ENCODE results near the gene PLEKHN1. TPM values are rescaled to one million over a fixed set of nuclear protein-coding genes. Genes with fewer than 3 reads are reported as not detected.

The PLEKHN1 gene
- total RNA-seq, 2 experiments from 2014 or later, result not detected

- no TSS peak for BruUV-seq (replicated peaks)
- Histone ChIP-seq H3K36me3 (ENCODE audit: insufficient read depth, low read length) (no peaks in the 10 kb centered on the region), H3K27ac (ENCODE audit: low read depth, low read length, poor library complexity, severe bottlenecking) (no peak overlapping the region), H3K4me2 (ENCODE audit: low read length) (no peak overlapping the region), H3K4me3 (ENCODE audit: low read depth, low read length, poor library complexity, severe bottlenecking) (no peak overlapping the region), H3K9me2 (ENCODE audit: insufficient read depth, low read length) (no peaks in the 10 kb centered on the region), H3K9me3 (ENCODE audit: low read length) (no peaks in the 10 kb centered on the region), H4K20me1 (ENCODE audit: insufficient read depth, low read length) (no peaks in the 10 kb centered on the region), H3K4me1 (ENCODE audit: insufficient read depth, low read length, poor library complexity, severe bottlenecking) (no peaks in the 10 kb centered on the region), H3K79me2 (ENCODE audit: insufficient read depth, low read depth, low read length) (no peaks in the 10 kb centered on the region), H2AFZ (ENCODE audit: low read length) (no peak overlapping the region)
- no peak for TF ChIP-seq CTCF (conservative IDR thresholded peaks at IDR 0.05; ENCODE audit: low read length)
- TF ChIP-seq EZH2phosphoT487 (IDR thresholded peaks at IDR 0.05; ENCODE audit: borderline replicate concordance, low read depth, low read length), result no peak
- CTCF ChIA-PET (ENCODE audit: unreplicated experiment), result no interaction called here
- intact Hi-C loops (cut with micrococcal nuclease; ENCODE audit: unreplicated experiment), result loop anchor here (10.0 kb wide), 1 partner anchor 53 kb away; no protein-coding TSS in a partner anchor
- no peak for DNase-seq (ENCODE audit: low spot score)
- POLR2A ChIA-PET, result no interaction called here
Observed at GRCh38 chr1:981491-981954, 15.2 kb downstream of the PLEKHN1 start.

- no peak for DNase-seq (ENCODE audit: low spot score)
- POLR2A ChIA-PET, result no interaction called here
- no TSS peak for BruUV-seq (replicated peaks)
Observed at GRCh38 chr1:981955-982558, 15.8 kb downstream of the PLEKHN1 start, which contains the start of gene PERM1. Gene PERM1, minus strand, starts transcription at chr1:982093. Its CDS starts 1,064 bp downstream, at chr1:981029.

More at GRCh38 chr1:981955-982558, 15.8 kb downstream of the PLEKHN1 start, which contains the start of gene PERM1:
- Histone ChIP-seq H3K27ac (ENCODE audit: low read depth, low read length, poor library complexity, severe bottlenecking) (no peak within 1 kb of the TSS), H3K9me2 (ENCODE audit: insufficient read depth, low read length) (no peaks in the 10 kb centered on the region), H4K20me1 (ENCODE audit: insufficient read depth, low read length) (no peaks in the 10 kb centered on the region), H3K4me3 (ENCODE audit: low read depth, low read length, poor library complexity, severe bottlenecking) (no peak within 1 kb of the TSS), H3K9me3 (ENCODE audit: low read length) (no peaks in the 10 kb centered on the region), H3K79me2 (ENCODE audit: insufficient read depth, low read depth, low read length) (no peaks in the 10 kb centered on the region), H2AFZ (ENCODE audit: low read length) (no peak within 1 kb of the TSS), H3K4me1 (ENCODE audit: insufficient read depth, low read length, poor library complexity, severe bottlenecking) (no peaks in the 10 kb centered on the region), H3K4me2 (ENCODE audit: low read length) (no peak within 1 kb of the TSS), H3K36me3 (ENCODE audit: insufficient read depth, low read length) (no peaks in the 10 kb centered on the region)
- TF ChIP-seq EZH2phosphoT487 (IDR thresholded peaks at IDR 0.05; ENCODE audit: borderline replicate concordance, low read depth, low read length) (no peak), CTCF (conservative IDR thresholded peaks at IDR 0.05; ENCODE audit: low read length) (no peak)
- intact Hi-C loops (cut with micrococcal nuclease; ENCODE audit: unreplicated experiment), result loop anchor here (10.0 kb wide), 1 partner anchor 53 kb away; no protein-coding TSS in a partner anchor
- CTCF ChIA-PET (ENCODE audit: unreplicated experiment), result no interaction called here
